Camera-type eye (tissue), 1 donor: ENCODE measurements around the gene SYF2. TPM values are rescaled to one million over a fixed set of nuclear protein-coding genes. Genes with fewer than 3 reads are reported as not detected.

Experiments used
- total RNA-seq: library from RNA; depleted of rRNA; stranded (reverse); fragments of >200 nt; gene quantifications from one replicate; pipeline ENCODE4 v1.2.3, GENCODE V29; 2014

The SYF2 gene
- 51.0 TPM for total RNA-seq

GRCh38 chr1:25232027-25232865, at the start of gene SYF2:
Gene SYF2 (minus strand): TSS chr1:25232502. CDS start chr1:25232467, 35 bp downstream.

DNA sequence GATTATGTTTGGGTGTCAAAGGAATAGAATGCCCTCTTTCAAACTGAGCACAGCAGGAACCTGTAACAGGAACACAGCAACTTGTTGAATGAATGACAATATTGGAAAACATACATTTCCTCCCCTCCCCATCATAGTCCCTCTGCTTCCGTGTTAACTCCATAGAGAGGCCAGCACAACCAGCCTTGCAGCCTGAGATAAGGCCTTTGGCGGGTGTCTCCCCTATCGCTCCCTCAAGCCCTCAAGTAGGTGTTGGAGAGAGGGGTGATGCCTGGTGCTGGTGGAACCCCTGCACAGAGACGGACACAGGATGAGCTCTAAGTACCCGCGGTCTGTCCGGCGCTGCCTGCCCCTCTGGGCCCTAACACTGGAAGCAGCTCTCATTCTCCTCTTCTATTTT, 39.9 kb upstream of the SYF2 start, which contains the start of gene RHD:
TSS of gene RHD (plus strand) at position 272 of the 400 bp plus-strand sequence. CDS start at position 311, 39 bp downstream.

DNA sequence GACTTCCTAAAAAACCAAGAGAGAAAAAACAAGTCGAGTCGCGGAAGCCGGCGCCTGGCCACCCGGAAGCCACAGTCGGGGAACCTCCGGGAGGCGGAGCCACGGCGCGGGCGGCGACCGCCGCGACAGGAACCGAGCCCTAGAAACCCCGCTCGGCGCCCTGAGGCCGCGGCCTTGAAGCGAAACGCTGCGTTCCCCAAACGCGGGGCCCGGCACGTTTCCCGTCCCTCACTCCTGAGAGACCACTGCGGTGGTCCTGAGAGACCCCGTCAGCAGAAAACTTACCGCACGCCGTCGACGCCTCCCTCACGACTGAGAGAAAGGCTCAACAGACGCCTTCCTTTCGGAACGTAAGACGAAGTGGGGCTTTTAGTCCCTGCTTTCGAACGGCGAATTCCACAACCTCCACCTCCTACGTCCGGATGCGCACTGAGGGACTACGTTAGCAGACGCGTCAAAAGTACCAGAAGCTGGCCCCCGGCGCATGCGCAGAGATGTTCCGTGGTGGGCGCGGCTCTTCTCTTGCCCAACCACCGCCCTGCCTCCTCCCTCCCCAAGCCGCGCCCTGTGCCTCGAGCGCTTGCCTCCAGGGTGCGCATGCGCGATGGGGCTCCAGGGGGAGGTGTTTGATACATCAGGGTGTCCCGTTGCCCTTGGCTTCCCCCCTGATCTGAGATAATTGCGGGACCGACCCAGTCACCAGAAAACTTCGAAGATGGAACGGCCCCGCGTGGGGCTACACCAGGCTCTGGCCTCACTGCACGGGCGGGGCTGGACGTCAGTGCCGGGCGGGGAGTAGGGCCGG, 14.9 kb upstream of the SYF2 start, which contains the start of gene RSRP1:
TSS of gene RSRP1 (minus strand) at position 431 of the 805 bp plus-strand sequence. CDS start 491 bp downstream, outside the sequence.

Other genes with a start within 250 kb of the SYF2 start
- 147 TPM for gene RSRP1, start 15.0 kb upstream of the SYF2 start, total RNA-seq
- gene RHD, start 40.0 kb upstream of the SYF2 start, total RNA-seq = 0.49 TPM
- 80.1 TPM for gene TMEM50A, start 105.8 kb upstream of the SYF2 start, total RNA-seq
- 2.9 TPM for gene RHCE, start 188.3 kb upstream of the SYF2 start, total RNA-seq
- gene MACO1, start 198.4 kb upstream of the SYF2 start, total RNA-seq = 33.5 TPM